ENCODE results near the gene PGM2L1.

The PGM2L1 gene

DNA sequence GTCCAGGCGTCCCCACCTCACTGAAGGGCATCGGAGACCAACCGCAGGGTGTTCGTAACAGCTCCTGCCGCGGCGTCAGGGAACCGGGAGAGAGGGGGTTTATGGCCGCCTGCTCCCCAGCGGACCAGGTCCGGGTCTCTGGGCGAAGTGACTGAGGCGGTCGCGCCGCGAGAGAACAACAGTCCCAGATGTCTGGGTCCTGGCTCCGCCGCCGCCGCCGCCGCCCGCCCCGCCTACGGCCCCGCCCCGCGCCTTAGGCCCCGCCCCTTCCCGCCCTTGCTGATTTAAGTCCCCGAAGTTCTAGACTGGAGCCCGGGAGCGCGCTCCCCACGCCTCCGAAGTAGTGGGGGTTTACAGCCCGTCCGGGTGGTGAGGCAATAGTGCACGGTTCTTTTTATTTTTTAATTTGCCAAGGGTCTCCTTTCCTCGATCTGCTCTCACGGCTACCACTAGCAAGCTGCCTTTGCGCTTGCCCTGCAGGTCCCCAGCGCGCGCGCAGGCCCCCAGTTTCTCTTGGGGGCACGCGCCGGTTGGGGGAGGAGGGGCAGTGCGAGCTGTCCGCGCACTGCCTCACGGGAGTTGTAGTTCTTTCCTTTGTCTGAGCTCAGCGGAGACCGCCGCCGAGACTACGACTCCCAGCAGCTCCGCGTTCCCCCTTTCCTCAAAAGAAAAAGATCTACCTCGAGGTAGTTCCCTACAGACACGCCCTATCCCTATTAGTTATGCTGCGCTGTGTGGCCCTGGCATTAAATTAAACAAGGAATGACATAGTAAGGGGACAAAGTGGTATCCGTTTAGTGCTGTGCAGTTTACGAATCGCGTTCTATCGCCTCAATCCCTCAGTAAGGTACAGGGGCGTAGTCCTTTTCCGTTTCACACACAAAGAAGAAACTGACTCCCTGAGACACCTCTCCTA lies at the start of gene PGM2L1:
TSS of gene PGM2L1 (minus strand) at position 190 of the 916 bp plus-strand sequence. CDS start 272 bp downstream, outside the sequence.
- Histone ChIP-seq H3K27me3 (ENCODE audit: control insufficient read depth, insufficient read depth, low read length) (no peaks in the 10 kb centered on the region), H3K4me3 (ENCODE audit: low read length) (peak within 1 kb of the TSS; percentile 97), H3K36me3 (ENCODE audit: control insufficient read depth, insufficient read depth, low read length) (no peaks in the 10 kb centered on the region), H3K4me1 (ENCODE audit: control insufficient read depth, insufficient read depth, low read length) (no peaks in the 10 kb centered on the region), H3K27ac (ENCODE audit: low read depth, low read length) (peak within 1 kb of the TSS; percentile 91), H3K9ac (ENCODE audit: low read length) (peak within 1 kb of the TSS; percentile 81)

DNA sequence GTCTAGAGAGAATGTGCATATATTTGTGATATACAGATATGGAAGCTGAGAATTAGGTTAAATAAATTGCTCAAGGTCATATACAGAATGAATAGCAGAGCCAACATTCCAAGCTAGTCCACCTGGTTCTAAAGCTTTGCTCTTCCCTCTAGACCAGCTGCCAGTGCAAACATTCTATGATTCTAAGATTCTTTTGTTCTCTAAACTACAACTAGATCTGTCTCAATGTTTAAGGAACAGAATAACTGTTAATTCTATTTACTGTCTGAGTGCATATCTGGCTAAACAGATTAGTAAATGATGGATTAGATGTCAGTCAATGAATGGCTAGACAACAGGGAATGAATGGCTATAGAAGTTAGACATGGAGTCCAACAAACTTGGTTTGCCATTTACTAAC lies 49.5 kb upstream of the PGM2L1 start:
- Histone ChIP-seq H3K4me1 (ENCODE audit: control insufficient read depth, insufficient read depth, low read length) (no peaks in the 10 kb centered on the region), H3K36me3 (ENCODE audit: control insufficient read depth, insufficient read depth, low read length) (no peaks in the 10 kb centered on the region), H3K27ac (ENCODE audit: low read depth, low read length) (no peak overlapping the region), H3K4me3 (ENCODE audit: low read length) (no peak overlapping the region), H3K9ac (ENCODE audit: low read length) (no peak overlapping the region), H3K27me3 (ENCODE audit: control insufficient read depth, insufficient read depth, low read length) (no peaks in the 10 kb centered on the region)

DNA sequence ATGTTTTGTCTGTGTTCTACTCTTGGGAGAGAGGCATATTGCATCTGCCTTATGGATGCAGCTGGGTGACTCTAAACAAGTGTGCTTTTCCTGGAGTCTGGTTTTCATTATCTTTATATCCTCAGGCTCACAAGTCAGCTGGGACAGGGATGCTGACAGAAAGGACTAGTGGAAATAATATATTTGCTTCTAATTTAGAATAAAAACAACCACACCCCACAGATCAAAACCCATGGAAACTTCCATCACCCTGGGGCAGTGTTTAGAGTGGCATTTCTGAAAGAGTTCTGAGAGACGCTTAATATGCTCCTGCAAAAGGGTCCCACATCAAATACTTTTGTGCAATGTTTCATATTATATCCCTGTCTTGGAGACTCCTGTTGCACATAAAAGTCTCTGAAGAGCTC lies 48.3 kb upstream of the PGM2L1 start:
- Histone ChIP-seq H3K36me3 (ENCODE audit: control insufficient read depth, insufficient read depth, low read length) (no peaks in the 10 kb centered on the region), H3K27ac (ENCODE audit: low read depth, low read length) (no peak overlapping the region), H3K4me1 (ENCODE audit: control insufficient read depth, insufficient read depth, low read length) (no peaks in the 10 kb centered on the region), H3K27me3 (ENCODE audit: control insufficient read depth, insufficient read depth, low read length) (no peaks in the 10 kb centered on the region), H3K4me3 (ENCODE audit: low read length) (no peak overlapping the region), H3K9ac (ENCODE audit: low read length) (no peak overlapping the region)

DNA sequence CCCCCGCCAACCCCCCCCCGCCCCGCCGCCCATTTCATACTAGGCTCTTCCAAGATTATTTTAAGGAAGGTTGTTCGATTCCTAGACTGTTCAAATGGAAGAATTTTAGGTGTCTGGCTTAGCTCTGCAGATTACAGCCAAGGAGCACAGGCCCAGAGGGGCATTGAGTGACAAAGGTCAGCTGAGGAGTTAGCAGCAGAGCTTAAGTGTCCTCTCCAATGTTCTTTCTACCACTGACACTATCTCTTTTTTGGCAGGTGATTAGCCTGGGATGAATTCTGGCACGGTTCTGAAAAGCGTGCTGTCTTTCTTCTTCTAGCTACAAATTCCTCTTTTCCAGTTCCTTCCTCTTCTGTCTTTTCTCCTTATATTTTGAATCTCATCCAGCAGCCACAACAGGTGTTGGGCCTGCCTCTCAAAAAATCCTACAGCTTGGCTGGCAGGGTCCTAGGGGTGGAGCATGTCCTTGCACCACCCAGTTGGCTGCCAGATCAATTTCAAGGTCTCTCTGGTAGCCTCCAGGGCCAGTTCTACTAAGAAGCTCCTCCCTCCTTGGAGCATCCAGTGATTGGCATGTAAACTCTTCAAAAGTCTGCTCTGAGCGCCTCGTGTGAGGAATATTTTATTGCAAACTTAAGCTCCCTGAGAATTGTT lies 46.1 kb upstream of the PGM2L1 start:
- Histone ChIP-seq H3K4me1 (ENCODE audit: control insufficient read depth, insufficient read depth, low read length) (no peaks in the 10 kb centered on the region), H3K9ac (ENCODE audit: low read length) (no peak overlapping the region), H3K36me3 (ENCODE audit: control insufficient read depth, insufficient read depth, low read length) (no peaks in the 10 kb centered on the region), H3K27ac (ENCODE audit: low read depth, low read length) (no peak overlapping the region), H3K27me3 (ENCODE audit: control insufficient read depth, insufficient read depth, low read length) (no peaks in the 10 kb centered on the region), H3K4me3 (ENCODE audit: low read length) (no peak overlapping the region)

DNA sequence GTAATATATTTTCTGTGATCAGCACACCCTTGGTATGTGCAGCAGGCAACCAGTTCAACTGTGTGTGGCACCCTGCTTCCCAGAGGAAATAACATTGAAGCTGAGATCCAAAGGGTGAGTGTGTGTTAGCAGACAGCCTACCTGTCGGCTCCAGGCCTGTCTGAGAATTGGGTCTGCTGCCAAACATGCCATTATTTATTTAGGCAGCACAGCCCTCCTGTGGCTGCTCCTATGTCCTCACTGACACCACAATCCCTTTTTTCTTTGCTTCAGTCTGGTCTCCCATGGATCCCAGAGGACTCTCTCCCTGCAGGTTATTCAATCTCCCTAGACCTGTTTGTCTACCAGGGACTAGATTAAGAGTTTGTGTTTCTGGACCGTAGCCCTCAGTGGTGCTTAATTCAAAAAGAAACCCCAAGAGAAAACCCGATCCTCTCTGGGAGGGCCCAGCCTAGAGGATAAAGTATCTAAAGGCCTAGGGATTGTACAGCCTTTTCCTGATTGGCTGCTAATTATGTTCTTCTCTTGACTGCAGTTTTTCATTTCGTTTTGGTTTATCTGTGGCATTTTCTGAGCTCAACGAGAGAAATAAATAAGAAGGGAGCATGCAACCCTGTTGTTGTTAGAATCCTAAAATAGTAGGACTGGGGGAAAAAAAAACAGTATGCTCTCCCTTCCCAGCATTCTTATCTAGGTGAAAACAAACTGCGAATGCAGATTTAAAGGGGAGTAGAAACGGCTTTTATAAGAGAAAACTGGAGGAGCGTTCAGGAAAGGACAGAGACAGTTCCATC lies 45.0 kb upstream of the PGM2L1 start:
- Histone ChIP-seq H3K9ac (ENCODE audit: low read length) (no peak overlapping the region), H3K27ac (ENCODE audit: low read depth, low read length) (no peak overlapping the region), H3K4me3 (ENCODE audit: low read length) (no peak overlapping the region), H3K36me3 (ENCODE audit: control insufficient read depth, insufficient read depth, low read length) (no peaks in the 10 kb centered on the region), H3K27me3 (ENCODE audit: control insufficient read depth, insufficient read depth, low read length) (no peaks in the 10 kb centered on the region), H3K4me1 (ENCODE audit: control insufficient read depth, insufficient read depth, low read length) (no peaks in the 10 kb centered on the region)

DNA sequence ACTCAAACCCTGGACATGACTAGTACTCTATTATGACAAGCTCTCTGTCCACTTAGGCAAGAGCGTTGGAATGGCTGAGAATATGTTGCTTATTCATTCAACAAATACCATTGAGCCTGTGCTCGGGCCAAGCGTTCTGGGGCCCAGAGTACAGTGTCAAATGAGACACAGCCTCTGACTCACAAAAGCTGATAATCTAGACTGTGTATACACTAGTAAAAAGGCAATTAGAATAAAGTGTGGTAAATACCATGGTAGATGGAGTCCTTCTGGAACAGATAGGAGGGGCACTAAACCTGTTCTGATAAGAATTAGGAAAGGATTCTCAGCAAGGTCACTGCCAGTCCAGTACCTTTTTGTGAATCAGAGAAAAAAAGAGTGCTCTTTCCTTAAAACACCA lies 44.4 kb upstream of the PGM2L1 start:
- no peak overlapping the region for H3K4me3 ChIP-seq (ENCODE audit: low read length)
- no peak overlapping the region for H3K9ac ChIP-seq (ENCODE audit: low read length)
- H3K4me1 ChIP-seq (ENCODE audit: control insufficient read depth, insufficient read depth, low read length), result no peaks in the 10 kb centered on the region
- no peak overlapping the region for H3K27ac ChIP-seq (ENCODE audit: low read depth, low read length)
- no peaks in the 10 kb centered on the region for H3K36me3 ChIP-seq (ENCODE audit: control insufficient read depth, insufficient read depth, low read length)
- H3K27me3 ChIP-seq (ENCODE audit: control insufficient read depth, insufficient read depth, low read length), result no peaks in the 10 kb centered on the region

DNA sequence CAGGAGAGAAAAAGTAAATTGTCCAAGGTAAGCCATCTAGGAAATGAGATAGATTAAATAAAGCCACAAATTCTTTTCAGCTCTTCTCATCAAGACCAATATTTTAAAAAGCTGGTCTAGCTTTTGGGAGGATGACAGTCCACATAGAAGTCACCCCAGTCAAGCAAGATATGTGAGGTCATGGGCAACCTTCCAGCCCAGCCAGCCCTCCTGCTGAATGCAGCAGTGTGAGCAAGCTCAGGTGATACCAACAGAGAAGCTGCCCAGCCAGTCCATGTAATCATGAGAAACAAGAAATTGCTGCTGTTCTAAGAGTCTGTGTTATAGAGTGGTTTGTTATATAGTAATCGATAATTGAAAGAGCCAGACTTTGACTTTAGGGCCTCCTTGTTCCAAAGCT lies 40.4 kb upstream of the PGM2L1 start:
- H3K36me3 ChIP-seq (ENCODE audit: control insufficient read depth, insufficient read depth, low read length), result no peaks in the 10 kb centered on the region
- H3K27ac ChIP-seq (ENCODE audit: low read depth, low read length), result no peak overlapping the region
- H3K27me3 ChIP-seq (ENCODE audit: control insufficient read depth, insufficient read depth, low read length), result no peaks in the 10 kb centered on the region
- H3K4me3 ChIP-seq (ENCODE audit: low read length), result no peak overlapping the region
- H3K4me1 ChIP-seq (ENCODE audit: control insufficient read depth, insufficient read depth, low read length), result no peaks in the 10 kb centered on the region
- H3K9ac ChIP-seq (ENCODE audit: low read length), result no peak overlapping the region

DNA sequence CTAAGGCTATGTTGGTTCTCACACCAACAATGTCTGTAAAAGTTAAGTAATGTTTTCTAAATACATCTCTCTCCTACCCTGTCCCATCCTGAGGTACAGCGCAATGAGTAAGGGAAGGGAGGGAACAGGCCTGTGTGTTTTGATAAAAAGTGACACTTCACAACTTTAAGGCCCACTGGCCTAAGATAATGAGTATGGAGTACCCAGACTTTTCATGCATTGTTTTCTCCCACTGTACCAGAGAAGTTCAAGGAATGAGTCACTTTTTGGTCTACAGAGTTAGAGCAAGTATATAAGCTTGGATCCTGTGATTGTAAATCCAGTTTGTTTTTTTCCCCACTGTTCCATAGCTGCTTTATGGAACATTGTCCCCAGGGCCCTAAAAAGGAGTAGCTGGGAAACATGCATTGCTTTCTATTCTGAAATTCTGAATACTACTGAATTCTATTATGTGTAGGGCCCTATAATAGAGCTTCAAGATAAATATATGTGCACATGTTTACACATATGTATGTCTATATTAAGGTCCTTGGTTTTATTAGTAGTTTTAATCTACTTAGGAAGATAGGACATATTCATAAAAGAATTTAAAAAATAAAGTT lies 39.3 kb upstream of the PGM2L1 start:
- H3K27me3 ChIP-seq (ENCODE audit: control insufficient read depth, insufficient read depth, low read length), result no peaks in the 10 kb centered on the region
- no peak overlapping the region for H3K27ac ChIP-seq (ENCODE audit: low read depth, low read length)
- H3K4me1 ChIP-seq (ENCODE audit: control insufficient read depth, insufficient read depth, low read length), result no peaks in the 10 kb centered on the region
- no peak overlapping the region for H3K9ac ChIP-seq (ENCODE audit: low read length)
- H3K4me3 ChIP-seq (ENCODE audit: low read length), result no peak overlapping the region
- H3K36me3 ChIP-seq (ENCODE audit: control insufficient read depth, insufficient read depth, low read length), result no peaks in the 10 kb centered on the region

DNA sequence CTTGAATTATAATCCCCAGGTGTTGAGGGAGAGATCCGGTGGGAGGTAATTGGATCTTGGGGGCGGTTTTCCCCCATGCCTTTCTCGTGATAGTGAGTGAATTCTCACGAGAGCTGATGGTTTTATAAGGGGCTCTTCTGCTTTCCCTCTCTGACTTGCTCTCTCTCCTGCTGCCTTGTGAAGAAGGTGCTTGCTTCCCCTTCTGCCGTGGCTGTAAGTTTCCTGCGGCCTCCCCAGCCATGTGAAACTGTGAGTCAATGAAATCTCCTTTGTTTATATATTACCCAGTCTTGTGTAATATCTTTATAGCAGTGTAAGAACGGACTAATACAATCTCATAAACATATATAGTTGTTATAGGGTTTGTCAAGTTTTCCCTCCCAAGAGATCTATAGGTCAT lies 36.3 kb upstream of the PGM2L1 start:
- H3K36me3 ChIP-seq (ENCODE audit: control insufficient read depth, insufficient read depth, low read length), result no peaks in the 10 kb centered on the region
- no peak overlapping the region for H3K4me3 ChIP-seq (ENCODE audit: low read length)
- H3K9ac ChIP-seq (ENCODE audit: low read length), result no peak overlapping the region
- H3K27me3 ChIP-seq (ENCODE audit: control insufficient read depth, insufficient read depth, low read length), result no peaks in the 10 kb centered on the region
- H3K4me1 ChIP-seq (ENCODE audit: control insufficient read depth, insufficient read depth, low read length), result no peaks in the 10 kb centered on the region
- H3K27ac ChIP-seq (ENCODE audit: low read depth, low read length), result no peak overlapping the region

DNA sequence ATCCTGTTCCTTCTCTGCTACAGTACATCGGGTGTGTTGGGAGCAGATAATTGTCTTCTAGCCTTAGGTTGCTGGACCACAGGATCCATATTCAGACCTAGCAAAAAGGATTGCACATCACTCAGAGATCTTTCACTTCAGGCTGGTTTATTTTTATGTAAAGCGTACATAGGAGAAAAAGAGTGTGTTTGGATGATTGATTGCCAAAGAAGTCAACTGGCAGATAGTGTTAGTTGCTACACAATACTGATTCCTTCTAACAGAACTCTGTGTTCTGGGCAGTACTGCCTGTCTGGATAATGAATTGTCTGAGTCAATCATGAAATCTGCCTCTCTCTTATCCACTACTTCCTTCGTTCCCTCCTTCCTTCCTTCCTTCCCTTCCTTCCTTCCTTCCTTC lies 31.0 kb upstream of the PGM2L1 start:
- Histone ChIP-seq H3K27ac (ENCODE audit: low read depth, low read length) (no peak overlapping the region), H3K4me3 (ENCODE audit: low read length) (no peak overlapping the region), H3K4me1 (ENCODE audit: control insufficient read depth, insufficient read depth, low read length) (no peaks in the 10 kb centered on the region), H3K27me3 (ENCODE audit: control insufficient read depth, insufficient read depth, low read length) (no peaks in the 10 kb centered on the region), H3K36me3 (ENCODE audit: control insufficient read depth, insufficient read depth, low read length) (no peaks in the 10 kb centered on the region), H3K9ac (ENCODE audit: low read length) (no peak overlapping the region)

DNA sequence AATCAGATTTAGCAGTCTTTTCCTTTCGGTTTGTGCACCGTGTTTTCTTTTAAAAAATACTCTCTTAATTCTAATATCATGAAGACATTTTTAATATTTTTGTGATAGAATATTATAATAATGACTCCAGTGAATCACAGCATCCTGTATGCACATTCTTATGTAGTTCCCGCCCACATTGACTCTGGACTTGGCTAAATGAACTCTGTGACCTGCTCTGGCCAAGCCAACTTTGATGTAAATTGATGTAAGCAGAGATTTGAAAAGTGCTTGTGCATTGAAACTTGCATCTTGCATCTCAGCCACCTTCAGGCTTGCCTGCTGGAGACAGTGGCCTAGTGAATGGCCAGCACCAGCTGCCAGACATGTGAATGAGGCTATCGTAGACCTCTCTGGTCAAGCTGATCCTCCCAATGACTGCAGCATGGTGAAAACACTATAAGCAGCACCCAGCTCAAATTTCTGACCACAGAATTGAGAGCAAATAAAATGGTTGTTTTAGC lies 29.2 kb upstream of the PGM2L1 start:
- Histone ChIP-seq H3K27me3 (ENCODE audit: control insufficient read depth, insufficient read depth, low read length) (no peaks in the 10 kb centered on the region), H3K27ac (ENCODE audit: low read depth, low read length) (no peak overlapping the region), H3K9ac (ENCODE audit: low read length) (no peak overlapping the region), H3K4me3 (ENCODE audit: low read length) (no peak overlapping the region), H3K36me3 (ENCODE audit: control insufficient read depth, insufficient read depth, low read length) (no peaks in the 10 kb centered on the region), H3K4me1 (ENCODE audit: control insufficient read depth, insufficient read depth, low read length) (no peaks in the 10 kb centered on the region)

DNA sequence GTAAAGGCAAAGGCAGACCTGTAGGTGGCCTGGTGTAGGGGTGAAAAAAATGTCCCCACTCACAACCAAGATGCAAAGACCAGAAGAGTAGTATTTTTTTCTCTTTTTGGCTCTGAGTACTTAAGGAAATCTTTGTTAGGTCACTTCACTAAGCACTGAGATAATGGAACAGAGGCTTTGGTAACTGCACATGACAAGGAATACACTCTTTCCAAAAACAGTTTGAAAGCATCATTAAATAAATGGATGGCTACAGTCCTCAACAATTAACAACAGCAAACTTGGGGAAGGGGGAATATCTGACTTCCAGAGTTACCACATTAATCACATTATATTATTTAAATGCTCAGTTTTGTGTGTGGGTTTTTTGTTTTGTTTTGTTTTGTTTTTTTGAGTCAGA lies 26.9 kb upstream of the PGM2L1 start:
- H3K27me3 ChIP-seq (ENCODE audit: control insufficient read depth, insufficient read depth, low read length), result no peaks in the 10 kb centered on the region
- H3K36me3 ChIP-seq (ENCODE audit: control insufficient read depth, insufficient read depth, low read length), result no peaks in the 10 kb centered on the region
- no peak overlapping the region for H3K27ac ChIP-seq (ENCODE audit: low read depth, low read length)
- H3K4me3 ChIP-seq (ENCODE audit: low read length), result no peak overlapping the region
- no peaks in the 10 kb centered on the region for H3K4me1 ChIP-seq (ENCODE audit: control insufficient read depth, insufficient read depth, low read length)
- no peak overlapping the region for H3K9ac ChIP-seq (ENCODE audit: low read length)

Data from rectal smooth muscle tissue (tissue), 1 donor.